Ovary (tissue), 9 donors: ENCODE measurements around the gene LGR6. TPM values are rescaled to one million over a fixed set of nuclear protein-coding genes. Genes with fewer than 3 reads are reported as not detected.

ENCODE experiments used
- DNase-seq, 5 donors: peaks; one replicate each; pipeline ENCODE4 v3.0.0-alpha.2; 2019 to 2020
- H3K27ac ChIP-seq, 2 donors: fragments of 200-600 bp; one replicate each; pipeline versions ENCODE4 v1.5.1 to v1.8.0; 2019 to 2022
- H3K27me3 ChIP-seq: fragments of 200-600 bp; one replicate; pipeline ENCODE4 v1.8.0; 2022
- H3K36me3 ChIP-seq: fragments of 200-600 bp; sonication (generic); one replicate; pipeline ENCODE4 v1.5.1; 2019
- H3K4me1 ChIP-seq: one replicate; pipeline ENCODE4 v1.8.1; 2013; ENCODE audit warnings: mild to moderate bottlenecking, moderate library complexity; ENCODE audit not compliant: insufficient read depth
- H3K4me3 ChIP-seq: fragments of 200-600 bp; sonication (generic); one replicate; pipeline ENCODE4 v1.5.1; 2017
- H3K9me3 ChIP-seq, 2 donors: fragments of 200-600 bp in 1 of 2; sonication (generic) in 1 of 2; one replicate each; pipeline versions ENCODE4 v1.5.1 to v1.8.1; 2013 to 2019; ENCODE audit warnings: mild to moderate bottlenecking in 1 of 2, moderate library complexity in 1 of 2
- CTCF ChIP-seq, 3 donors: fragments of 450-650 bp in 2 of 3; fragments of 200-600 bp in 1 of 3; IDR thresholded peaks; one replicate each; pipeline versions ENCODE4 v1.5.1 to v1.8.0; 2016 to 2022; ENCODE audit warnings: antibody characterized with exemption in 3 of 3, mild to moderate bottlenecking in 1 of 3
- EP300 ChIP-seq: sonication (generic); formaldehyde crosslinking; IDR thresholded peaks from one replicate; pipeline ENCODE4 v1.6.1; 2017; ENCODE audit warnings: antibody characterized with exemption
- POLR2A ChIP-seq: fragments of 450-650 bp; IDR thresholded peaks from one replicate; pipeline ENCODE4 v1.6.1; 2017; ENCODE audit warnings: antibody characterized with exemption, mild to moderate bottlenecking, moderate library complexity
- WGBS, 3 donors: extraction: QIAGEN DNeasy Blood & Tissue Kit in 1 of 3; methylation state at CpG; one replicate each; pipeline versions ENCODE4 v1.1.5 to v1.1.7; 2013 to 2017; 5-methylcytosine and 5-hydroxymethylcytosine counted together
- intact Hi-C, 4 donors: fragments of 100-400 bp; cut with DNase I; formaldehyde crosslinking; loops; one replicate each; pipeline versions ENCODE4 v1.11.0 to v1.15.1; 2022 to 2023
- polyA plus RNA-seq, 2 donors: library from polyadenylated mRNA; stranded (reverse); fragments of 200-250 nt in 1 of 2; fragments of 350-450 nt in 1 of 2; fragmentation: Illumina TruSeq in 1 of 2; extraction: RNeasy Lipid Tissue Mini Kit (QIAGEN cat#74804) in 1 of 2; gene quantifications; one replicate each; pipeline ENCODE4 v1.2.3, GENCODE V29; 2013 to 2014
- total RNA-seq, 7 donors: library from RNA; depleted of rRNA in 2 of 7; stranded (reverse); fragments of >200 nt in 2 of 7; fragmentation: NEBNext Ultra II Directional in 3 of 7; extraction: Animal tissue kit (Norgen Biotek cat#: 25700) in 3 of 7; gene quantifications; one replicate each; pipeline versions ENCODE4 v1.1.0 to v1.2.4, GENCODE V29; 2016 to 2023
- donor health status: DM: no; HTN: no; CAD: no; lungs with moderate emphysema.
- donor health status: DM: no; HTN: no; CAD: no.
- donor health status: Bipolar disorder and iron deficiency.
- donor health status: DM: yes; HTN: yes; CAD: no.
- donor health status: DM: no; HTN: no; CAD: no.
- donor health status: DM: yes; HTN: yes; CAD: no.

LGR6 gene
- total and polyA plus RNA-seq, 9 donors = 0.24 to 12.4 (median 1.4) TPM

GRCh38 chr1:202204065-202204464, 10.5 kb downstream of the LGR6 start:
- intact Hi-C loops = loop anchor here in 2 of 4 donors (5.0 to 10.0 kb wide), 2 partner anchors 113 to 501 kb away; no protein-coding TSS in a partner anchor
- Histone ChIP-seq H3K4me3 (no peak overlapping the region), H3K27me3 (no peaks in the 10 kb centered on the region), H3K36me3 (no peaks in the 10 kb centered on the region), H3K27ac (no peak overlapping the region), H3K9me3 (no peaks in the 10 kb centered on the region), H3K4me1 (no peaks in the 10 kb centered on the region)
- WGBS, 3 donors = 35 to 50% (median 41%) methylated on average over 1 of the region's 1 CpG
- TF ChIP-seq POLR2A (no peak), CTCF (IDR thresholded peaks at IDR 0.05) (no peak), EP300 (no peak)
- DNase-seq = no peak

- Histone ChIP-seq H3K27me3 (no peaks in the 10 kb centered on the region), H3K36me3 (no peaks in the 10 kb centered on the region), H3K4me3 (no peak overlapping the region), H3K27ac (no peak overlapping the region), H3K4me1 (no peaks in the 10 kb centered on the region), H3K9me3 (no peaks in the 10 kb centered on the region)
- TF ChIP-seq EP300 (no peak), POLR2A (no peak)
- DNase-seq = no peak
- intact Hi-C loops = loop anchor here in 1 of 4 donors (10.0 kb wide), 1 partner anchor 499 kb away; no protein-coding TSS in a partner anchor
- 55 to 68% (median 61%) methylated on average over 5 of the region's 5 CpGs for WGBS, 3 donors
Observed at GRCh38 chr1:202205523-202206190, 12.1 kb downstream of the LGR6 start.

GRCh38 chr1:202207292-202207691, 13.7 kb downstream of the LGR6 start:
- Histone ChIP-seq H3K27me3 (no peaks in the 10 kb centered on the region), H3K27ac (no peak overlapping the region), H3K36me3 (no peaks in the 10 kb centered on the region), H3K4me3 (no peak overlapping the region), H3K9me3 (no peaks in the 10 kb centered on the region), H3K4me1 (no peaks in the 10 kb centered on the region)
- TF ChIP-seq POLR2A = no peak
- no peak for TF ChIP-seq EP300
- TF ChIP-seq CTCF (IDR thresholded peaks at IDR 0.05) = no peak
- WGBS, 3 donors = 19 to 37% (median 31%) methylated on average over 1 of the region's 1 CpG
- DNase-seq = no peak
- intact Hi-C loops = loop anchor here in 1 of 4 donors (10.0 kb wide), 1 partner anchor 498 kb away; no protein-coding TSS in a partner anchor

- H3K4me3 ChIP-seq = no peak overlapping the region
- TF ChIP-seq CTCF (IDR thresholded peaks at IDR 0.05) (no peak), POLR2A (no peak), EP300 (no peak)
- no peak overlapping the region for H3K27ac ChIP-seq
- no peaks in the 10 kb centered on the region for H3K36me3 ChIP-seq
- WGBS, 3 donors = 75 to 78% (median 75%) methylated on average over 11 of the region's 11 CpGs
- no peaks in the 10 kb centered on the region for H3K27me3 ChIP-seq
- no peaks in the 10 kb centered on the region for H3K9me3 ChIP-seq
- no peaks in the 10 kb centered on the region for H3K4me1 ChIP-seq
- intact Hi-C loops = loop anchor here in 1 of 4 donors (10.0 kb wide), 1 partner anchor 496 kb away; no protein-coding TSS in a partner anchor
- no peak for DNase-seq
Observed at GRCh38 chr1:202208351-202208857, 14.8 kb downstream of the LGR6 start.

GRCh38 chr1:202210385-202210784, 16.8 kb downstream of the LGR6 start:
- no peak for TF ChIP-seq EP300
- no peak for TF ChIP-seq CTCF (IDR thresholded peaks at IDR 0.05)
- TF ChIP-seq POLR2A = no peak
- 20 to 37% (median 20%) methylated on average over 6 of the region's 6 CpGs for WGBS, 3 donors
- Histone ChIP-seq H3K27ac (no peak overlapping the region), H3K9me3 (no peaks in the 10 kb centered on the region), H3K27me3 (no peaks in the 10 kb centered on the region), H3K4me3 (no peak overlapping the region), H3K36me3 (no peaks in the 10 kb centered on the region), H3K4me1 (peaks cover 2% of the 10 kb centered on the region)
- no peak for DNase-seq
- intact Hi-C loops = no loop called here
